SK-N-SH (cell line): Measurements from ENCODE around the gene FAM50B. TPM values are rescaled to one million over a fixed set of nuclear protein-coding genes. Genes with fewer than 3 reads are reported as not detected.

ENCODE experiments used
- CTCF ChIA-PET: fragments of 300-600, 350-600 bp; formaldehyde crosslinking; extraction: SDS; loops from one replicate; lab custom pipeline; 2021; lab: Yijun Ruan, JAX
- POLR2A ChIA-PET: fragments of 350-600 bp; sonication (Branson Sonifier 250); formaldehyde crosslinking; extraction: SDS; loops from one replicate; lab custom pipeline; 2020; ENCODE audit warnings: antibody characterized with exemption, inconsistent platforms; lab: Yijun Ruan, JAX
- DNase-seq: peaks from one replicate; pipeline ENCODE4 v3.0.0; 2012
- H2AFZ ChIP-seq: fragments of 200-600 bp; sonication (generic); 2 replicates; pipeline ENCODE4 v1.8.1; 2016; ENCODE audit warnings: antibody characterized with exemption, mild to moderate bottlenecking, low read depth
- H3F3A ChIP-seq: fragments of 200-600 bp; sonication (generic); replicated peaks from 2 replicates; pipeline ENCODE3; 2016; ENCODE audit warnings: antibody characterized with exemption, mild to moderate bottlenecking; ENCODE audit not compliant: insufficient read depth
- H3K27ac ChIP-seq, 2 experiments: fragments of 200-500 bp in 1 of 2; fragments of 200-600 bp in 1 of 2; sonication (Bioruptor generic) in 1 of 2; sonication (generic), shearing (Covaris generic) in 1 of 2; 2 replicates each; pipeline versions ENCODE4 v1.5.1 to v1.6.1; 2014 to 2016; ENCODE audit warnings: low read depth in 2 of 2, inconsistent platforms in 1 of 2, low read length in 1 of 2, mild to moderate bottlenecking in 1 of 2, mixed read lengths in 1 of 2
- H3K27me3 ChIP-seq: fragments of 200-600 bp; sonication (generic), shearing (Covaris generic); 2 replicates; pipeline ENCODE4 v1.6.1; 2016; ENCODE audit warnings: mixed run types; ENCODE audit not compliant: insufficient read depth
- H3K36me3 ChIP-seq, 2 experiments: fragments of 200-500 bp in 1 of 2; fragments of 200-600 bp in 1 of 2; sonication (Bioruptor generic) in 1 of 2; sonication (generic) in 1 of 2; replicated peaks in 1 of 2; 2 replicates each; pipeline versions ENCODE3 to v1.5.1; 2014 to 2016; ENCODE audit warnings: low read length in 1 of 2, mild to moderate bottlenecking in 1 of 2; ENCODE audit not compliant: insufficient read depth in 2 of 2, control insufficient read depth in 1 of 2
- H3K4me1 ChIP-seq, 2 experiments: fragments of 200-500 bp in 1 of 2; fragments of 200-600 bp in 1 of 2; sonication (Bioruptor generic) in 1 of 2; sonication (generic), shearing (Covaris generic) in 1 of 2; 2 replicates each; pipeline versions ENCODE4 v1.5.1 to v1.6.1; 2014 to 2016; ENCODE audit warnings: low read depth in 1 of 2, low read length in 1 of 2, mixed run types in 1 of 2; ENCODE audit not compliant: insufficient read depth in 2 of 2, control insufficient read depth in 1 of 2
- H3K4me2 ChIP-seq: fragments of 200-600 bp; sonication (generic), shearing (Covaris generic); 2 replicates; pipeline ENCODE4 v1.6.1; 2017; ENCODE audit warnings: mixed run types
- H3K4me3 ChIP-seq, 2 experiments: fragments of 200-500 bp in 1 of 2; fragments of 200-600 bp in 1 of 2; sonication (Bioruptor generic) in 1 of 2; sonication (generic), shearing (Covaris generic) in 1 of 2; 2 replicates each; pipeline versions ENCODE4 v1.5.1 to v1.8.1; 2014 to 2016; ENCODE audit warnings: low read depth in 2 of 2, inconsistent platforms in 1 of 2, low read length in 1 of 2, mild to moderate bottlenecking in 1 of 2, mixed read lengths in 1 of 2, moderate library complexity in 1 of 2
- H3K79me2 ChIP-seq: fragments of 200-600 bp; sonication (generic); 2 replicates; pipeline ENCODE4 v1.8.1; 2017; ENCODE audit warnings: mild to moderate bottlenecking; ENCODE audit not compliant: insufficient read depth
- H3K9ac ChIP-seq: fragments of 200-600 bp; sonication (generic); 2 replicates; pipeline ENCODE4 v1.6.1; 2017; ENCODE audit warnings: mixed run types
- H3K9me2 ChIP-seq: fragments of 200-600 bp; sonication (generic); 2 replicates; pipeline ENCODE4 v1.6.1; 2017; ENCODE audit warnings: mixed run types
- H3K9me3 ChIP-seq: fragments of 200-600 bp; sonication (generic); 2 replicates; pipeline ENCODE4 v1.6.1; 2017; ENCODE audit warnings: mixed run types, mild to moderate bottlenecking, moderate library complexity
- H4K20me1 ChIP-seq: fragments of 200-600 bp; sonication (generic); 2 replicates; pipeline ENCODE4 v1.6.1; 2017; ENCODE audit warnings: mild to moderate bottlenecking, mixed run types; ENCODE audit not compliant: insufficient read depth
- ELF1 ChIP-seq: IDR thresholded peaks from 2 replicates; pipeline ENCODE4 v1.4.0; 2012
- EP300 ChIP-seq, 2 experiments: IDR thresholded peaks; 2 replicates each; pipeline versions ENCODE4 v1.4.0 to v1.6.1; 2012; ENCODE audit warnings: borderline replicate concordance in 1 of 2, low read depth in 1 of 2, low read length in 1 of 2
- FOXM1 ChIP-seq: IDR thresholded peaks from 2 replicates; pipeline ENCODE4 v1.4.0; 2012; ENCODE audit warnings: low read depth, mild to moderate bottlenecking
- GABPA ChIP-seq: IDR thresholded peaks from 2 replicates; pipeline ENCODE4 v1.4.0; 2012; ENCODE audit warnings: low read depth, mild to moderate bottlenecking
- GATA2 ChIP-seq: sonication (generic); formaldehyde crosslinking; IDR thresholded peaks from 2 replicates; pipeline ENCODE4 v1.5.0; 2020; ENCODE audit warnings: mild to moderate bottlenecking, missing genetic modification reagents
- MXI1 ChIP-seq: IDR thresholded peaks from 2 replicates; pipeline ENCODE4 v1.6.1; 2012; ENCODE audit warnings: mild to moderate bottlenecking, low read depth, low read length, improper control_type of control experiment
- NFIC ChIP-seq: IDR thresholded peaks from 2 replicates; pipeline ENCODE4 v1.4.0; 2012; ENCODE audit warnings: borderline replicate concordance
- NRF1 ChIP-seq: IDR thresholded peaks from 2 replicates; pipeline ENCODE4 v1.6.1; 2012; ENCODE audit warnings: low read depth, mild to moderate bottlenecking, low read length
- RCOR1 ChIP-seq: fragments of 150-350 bp; IDR thresholded peaks from 2 replicates; pipeline ENCODE4 v1.6.1; 2017; ENCODE audit warnings: antibody characterized with exemption, low read length
- RFX5 ChIP-seq: IDR thresholded peaks from 2 replicates; pipeline ENCODE4 v1.6.1; 2012; ENCODE audit warnings: mild to moderate bottlenecking, improper control_type of control experiment, low read length
- RXRA ChIP-seq: IDR thresholded peaks from 2 replicates; pipeline ENCODE4 v1.4.0; 2012; ENCODE audit warnings: low read depth, mild to moderate bottlenecking, borderline replicate concordance
- SIN3A ChIP-seq: IDR thresholded peaks from 2 replicates; pipeline ENCODE4 v1.6.1; 2012; ENCODE audit warnings: low read depth, mild to moderate bottlenecking, low read length, moderate library complexity, borderline replicate concordance
- TCF12 ChIP-seq: IDR thresholded peaks from 2 replicates; pipeline ENCODE4 v1.4.0; 2012
- TEAD4 ChIP-seq: IDR thresholded peaks from 2 replicates; pipeline ENCODE4 v1.4.0; 2012; ENCODE audit warnings: mild to moderate bottlenecking, borderline replicate concordance; ENCODE audit not compliant: insufficient read depth
- WGBS: methylation state at CpG from one replicate; pipeline ENCODE4 v1.1.6; 2017; ENCODE audit warnings: low lambda C conversion rate; 5-methylcytosine and 5-hydroxymethylcytosine counted together
- polyA plus RNA-seq, 3 experiments: library from polyadenylated mRNA; depleted of rRNA; stranded (reverse); fragments of >200 nt; gene quantifications; 2 replicates each; pipeline ENCODE4 v1.2.3, GENCODE V29; 2012
- TF ChIP-seq, protein P1 (sequence below): IDR thresholded peaks from 2 replicates; pipeline ENCODE4 v1.6.1; 2012; ENCODE audit warnings: mild to moderate bottlenecking, low read depth, low read length, moderate library complexity
- TF ChIP-seq, protein P2 (sequence below): fragments of 150-350 bp; IDR thresholded peaks from 2 replicates; pipeline ENCODE4 v1.6.1; 2016; ENCODE audit warnings: mild to moderate bottlenecking, low read depth, low read length
- TF ChIP-seq, protein P3 (sequence below): IDR thresholded peaks from 2 replicates; pipeline ENCODE4 v1.4.0; 2012; ENCODE audit warnings: low read depth
- TF ChIP-seq, protein P4 (sequence below): fragments of 150-350 bp; IDR thresholded peaks from 2 replicates; pipeline ENCODE4 v1.6.1; 2017; ENCODE audit warnings: antibody characterized with exemption, low read length, low read depth, borderline replicate concordance

Gene FAM50B
- polyA plus RNA-seq, 1 of the 3 experiments (the other 2 are of a cell fraction): 13.8 TPM

DNA sequence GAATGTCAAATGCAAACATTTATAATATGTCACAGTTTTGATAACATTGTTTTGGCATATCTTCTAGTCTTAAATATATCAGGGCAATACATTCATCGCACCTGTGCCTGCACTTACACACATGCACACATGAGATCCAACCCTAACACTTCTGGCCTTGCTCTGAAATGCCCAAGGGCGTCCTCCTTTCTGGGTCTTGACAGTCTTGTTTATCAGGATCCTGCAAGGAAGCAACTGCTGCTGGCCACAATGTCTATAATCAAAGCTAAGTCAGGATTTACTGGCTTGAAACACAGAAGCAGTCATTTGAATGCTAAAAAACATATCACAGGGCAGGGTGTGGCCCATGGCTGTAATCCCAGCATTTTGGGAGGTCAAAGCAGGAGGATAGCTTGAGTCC, 32.9 kb upstream of the FAM50B start:
- ChIA-PET CTCF (no interaction called here), POLR2A (no interaction called here)
- H3K9me3 ChIP-seq: no peaks in the 10 kb centered on the region
- DNase-seq: no peak
- H3K4me1 ChIP-seq: peaks cover 1 to 11% of the 10 kb centered on the region in 2 experiments; a peak in 3 of 4 replicates
- no peaks in the 10 kb centered on the region for H3K79me2 ChIP-seq
- H3K27me3 ChIP-seq: no peaks in the 10 kb centered on the region
- WGBS: 69% methylated on average over 2 of the region's 2 CpGs
- H3K36me3 ChIP-seq: no peaks in the 10 kb centered on the region
- H3K9me2 ChIP-seq: no peaks in the 10 kb centered on the region
- no peaks in the 10 kb centered on the region for H3F3A ChIP-seq
- TF ChIP-seq TCF12 (no peak), RCOR1 (no peak), RFX5 (no peak), MXI1 (no peak), TEAD4 (no peak), SIN3A (no peak)
- H3K27ac ChIP-seq: no peak overlapping the region
- H4K20me1 ChIP-seq: no peaks in the 10 kb centered on the region
- H3K4me2 ChIP-seq: no peak overlapping the region
- no peak overlapping the region for H3K9ac ChIP-seq
- no peak overlapping the region for H3K4me3 ChIP-seq
- no peak overlapping the region for H2AFZ ChIP-seq

DNA sequence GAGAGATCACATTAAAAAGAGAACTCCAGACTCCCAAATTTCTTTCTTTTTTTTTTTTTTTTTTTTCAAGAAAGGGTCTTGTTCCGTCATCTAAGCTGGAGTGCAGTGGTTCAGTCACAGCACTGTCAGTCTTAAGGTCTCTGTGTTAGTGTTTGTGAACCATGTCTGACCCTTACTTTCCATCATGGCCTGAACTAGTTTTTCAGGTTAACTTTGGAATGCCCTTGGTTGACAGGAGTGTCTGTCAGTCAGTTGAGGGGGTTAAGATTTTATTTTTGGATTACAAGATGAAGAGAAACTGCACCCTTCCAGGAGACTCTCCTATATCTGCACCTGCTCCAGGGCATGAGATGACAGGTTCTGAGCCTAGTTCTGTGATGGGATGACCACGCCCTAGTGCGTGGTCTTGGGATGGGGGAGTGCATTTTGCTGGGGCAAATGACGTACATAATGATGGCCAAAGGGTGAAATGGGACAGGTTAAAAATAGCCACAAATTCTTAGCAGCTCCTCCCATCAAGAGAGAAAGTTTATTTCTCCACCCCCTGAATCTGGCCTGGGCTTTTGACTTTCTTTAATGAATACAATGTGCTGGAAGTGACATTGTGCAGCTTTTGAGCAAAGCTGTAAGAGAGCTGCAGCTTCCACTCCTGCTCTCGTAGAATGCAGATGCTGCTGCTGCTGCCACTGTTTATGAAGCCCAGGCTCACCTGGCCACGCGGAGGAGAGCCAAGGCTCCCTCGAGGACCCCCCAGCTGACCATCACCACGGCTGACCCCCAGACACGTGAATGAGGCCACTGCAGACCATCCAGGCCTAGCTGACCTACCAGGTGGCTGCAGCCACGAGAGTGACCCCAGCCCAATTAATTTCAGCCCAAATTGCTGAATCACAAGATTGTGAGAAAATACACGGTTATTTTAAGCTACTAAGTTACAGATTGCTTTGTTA, 29.7 kb upstream of the FAM50B start:
- Histone ChIP-seq H3K27me3 (no peaks in the 10 kb centered on the region), H3K9me3 (no peaks in the 10 kb centered on the region), H3F3A (peaks cover 2% of the 10 kb centered on the region), H3K4me1 (peaks cover 0 to 5% of the 10 kb centered on the region in 2 experiments; a peak in 1 of 4 replicates), H3K27ac (no peak overlapping the region), H3K4me3 (no peak overlapping the region), H3K36me3 (no peaks in the 10 kb centered on the region), H3K4me2 (no peak overlapping the region), H3K9ac (no peak overlapping the region), H3K9me2 (no peaks in the 10 kb centered on the region), H4K20me1 (no peaks in the 10 kb centered on the region), H2AFZ (no peak overlapping the region), H3K79me2 (no peaks in the 10 kb centered on the region)
- ChIA-PET POLR2A (no interaction called here), CTCF (interaction anchor here (1.0 to 1.5 kb wide), 4 partner anchors 9 to 30 kb away, joined by 3 to 5 read pairs (median 3); partner anchors contain the start of gene FAM50B)
- no peak for DNase-seq
- 89% methylated on average over 10 of the region's 12 CpGs for WGBS
- TF ChIP-seq NRF1: no peak
- no peak for TF ChIP-seq NFIC
- TF ChIP-seq, protein P1, sequence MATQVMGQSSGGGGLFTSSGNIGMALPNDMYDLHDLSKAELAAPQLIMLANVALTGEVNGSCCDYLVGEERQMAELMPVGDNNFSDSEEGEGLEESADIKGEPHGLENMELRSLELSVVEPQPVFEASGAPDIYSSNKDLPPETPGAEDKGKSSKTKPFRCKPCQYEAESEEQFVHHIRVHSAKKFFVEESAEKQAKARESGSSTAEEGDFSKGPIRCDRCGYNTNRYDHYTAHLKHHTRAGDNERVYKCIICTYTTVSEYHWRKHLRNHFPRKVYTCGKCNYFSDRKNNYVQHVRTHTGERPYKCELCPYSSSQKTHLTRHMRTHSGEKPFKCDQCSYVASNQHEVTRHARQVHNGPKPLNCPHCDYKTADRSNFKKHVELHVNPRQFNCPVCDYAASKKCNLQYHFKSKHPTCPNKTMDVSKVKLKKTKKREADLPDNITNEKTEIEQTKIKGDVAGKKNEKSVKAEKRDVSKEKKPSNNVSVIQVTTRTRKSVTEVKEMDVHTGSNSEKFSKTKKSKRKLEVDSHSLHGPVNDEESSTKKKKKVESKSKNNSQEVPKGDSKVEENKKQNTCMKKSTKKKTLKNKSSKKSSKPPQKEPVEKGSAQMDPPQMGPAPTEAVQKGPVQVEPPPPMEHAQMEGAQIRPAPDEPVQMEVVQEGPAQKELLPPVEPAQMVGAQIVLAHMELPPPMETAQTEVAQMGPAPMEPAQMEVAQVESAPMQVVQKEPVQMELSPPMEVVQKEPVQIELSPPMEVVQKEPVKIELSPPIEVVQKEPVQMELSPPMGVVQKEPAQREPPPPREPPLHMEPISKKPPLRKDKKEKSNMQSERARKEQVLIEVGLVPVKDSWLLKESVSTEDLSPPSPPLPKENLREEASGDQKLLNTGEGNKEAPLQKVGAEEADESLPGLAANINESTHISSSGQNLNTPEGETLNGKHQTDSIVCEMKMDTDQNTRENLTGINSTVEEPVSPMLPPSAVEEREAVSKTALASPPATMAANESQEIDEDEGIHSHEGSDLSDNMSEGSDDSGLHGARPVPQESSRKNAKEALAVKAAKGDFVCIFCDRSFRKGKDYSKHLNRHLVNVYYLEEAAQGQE: no peak
- no peak for TF ChIP-seq ELF1
- TF ChIP-seq, protein P2, sequence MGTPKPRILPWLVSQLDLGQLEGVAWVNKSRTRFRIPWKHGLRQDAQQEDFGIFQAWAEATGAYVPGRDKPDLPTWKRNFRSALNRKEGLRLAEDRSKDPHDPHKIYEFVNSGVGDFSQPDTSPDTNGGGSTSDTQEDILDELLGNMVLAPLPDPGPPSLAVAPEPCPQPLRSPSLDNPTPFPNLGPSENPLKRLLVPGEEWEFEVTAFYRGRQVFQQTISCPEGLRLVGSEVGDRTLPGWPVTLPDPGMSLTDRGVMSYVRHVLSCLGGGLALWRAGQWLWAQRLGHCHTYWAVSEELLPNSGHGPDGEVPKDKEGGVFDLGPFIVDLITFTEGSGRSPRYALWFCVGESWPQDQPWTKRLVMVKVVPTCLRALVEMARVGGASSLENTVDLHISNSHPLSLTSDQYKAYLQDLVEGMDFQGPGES: no peak
- TF ChIP-seq EP300 (IDR thresholded peaks at IDR 0.05; ENCODE audit: borderline replicate concordance in 1 of 2, low read depth in 1 of 2, low read length in 1 of 2): no peak
- no peak for TF ChIP-seq GATA2 (CRISPR knock-in tag)
- TF ChIP-seq, protein P3, sequence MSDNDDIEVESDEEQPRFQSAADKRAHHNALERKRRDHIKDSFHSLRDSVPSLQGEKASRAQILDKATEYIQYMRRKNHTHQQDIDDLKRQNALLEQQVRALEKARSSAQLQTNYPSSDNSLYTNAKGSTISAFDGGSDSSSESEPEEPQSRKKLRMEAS: no peak
- TF ChIP-seq GABPA: no peak
- TF ChIP-seq MXI1: no peak
- TF ChIP-seq, protein P4, sequence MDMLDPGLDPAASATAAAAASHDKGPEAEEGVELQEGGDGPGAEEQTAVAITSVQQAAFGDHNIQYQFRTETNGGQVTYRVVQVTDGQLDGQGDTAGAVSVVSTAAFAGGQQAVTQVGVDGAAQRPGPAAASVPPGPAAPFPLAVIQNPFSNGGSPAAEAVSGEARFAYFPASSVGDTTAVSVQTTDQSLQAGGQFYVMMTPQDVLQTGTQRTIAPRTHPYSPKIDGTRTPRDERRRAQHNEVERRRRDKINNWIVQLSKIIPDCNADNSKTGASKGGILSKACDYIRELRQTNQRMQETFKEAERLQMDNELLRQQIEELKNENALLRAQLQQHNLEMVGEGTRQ: no peak
- TF ChIP-seq TEAD4: no peak
- no peak for TF ChIP-seq RXRA
- TF ChIP-seq FOXM1: no peak
